Keratinocyte (primary cell): ENCODE results near the gene MGME1. TPM values are rescaled to one million over a fixed set of nuclear protein-coding genes. Genes with fewer than 3 reads are reported as not detected.

Source experiments
- DNase-seq: peaks from one replicate; pipeline ENCODE4 v3.0.0-alpha.2; 2011; ENCODE audit warnings: low read depth, missing footprints, low spot score
- FAIRE-seq: peaks from 2 replicates; lab custom pipeline; 2011; peaks lifted over from hg19 to GRCh38; lab: Jason Lieb, UNC
- H2AFZ ChIP-seq: 2 replicates; pipeline ENCODE4 v1.6.0; 2012; ENCODE audit warnings: low read length, control low read depth, inconsistent platforms; ENCODE audit not compliant: control insufficient read depth
- H3K27ac ChIP-seq: 2 replicates; pipeline ENCODE4 v1.5.1; 2011; ENCODE audit warnings: low read length; ENCODE audit not compliant: control insufficient read depth, insufficient read depth
- H3K27me3 ChIP-seq: 3 replicates; pipeline ENCODE4 v1.6.0; 2011; ENCODE audit warnings: low read length; ENCODE audit not compliant: control insufficient read depth, insufficient read depth; ENCODE audit errors: extremely low read depth
- H3K36me3 ChIP-seq, 2 experiments: 2 replicates in 1 of 2; 3 replicates in 1 of 2; pipeline ENCODE4 v1.5.1; 2011; ENCODE audit warnings: low read length in 2 of 2, mild to moderate bottlenecking in 1 of 2; ENCODE audit not compliant: control insufficient read depth in 2 of 2, insufficient read depth in 2 of 2; ENCODE audit errors: extremely low read depth in 1 of 2
- H3K4me1 ChIP-seq: 3 replicates; pipeline ENCODE4 v1.5.1; 2011; ENCODE audit warnings: low read length; ENCODE audit not compliant: control insufficient read depth, insufficient read depth; ENCODE audit errors: extremely low read depth
- H3K4me2 ChIP-seq: 3 replicates; pipeline ENCODE4 v1.6.0; 2011; ENCODE audit warnings: low read depth, low read length; ENCODE audit not compliant: control insufficient read depth, insufficient read depth; ENCODE audit errors: extremely low read depth
- H3K4me3 ChIP-seq, 3 experiments: fragments of 200-600 bp in 1 of 3; sonication (generic) in 1 of 3; 2 replicates in 2 of 3; 3 replicates in 1 of 3; pipeline ENCODE4 v1.5.1; 2011 to 2016; ENCODE audit warnings: low read length in 3 of 3, mild to moderate bottlenecking in 3 of 3, control low read depth in 2 of 3, inconsistent platforms in 1 of 3, low read depth in 1 of 3, mixed read lengths in 1 of 3, mixed run types in 1 of 3, moderate library complexity in 1 of 3; ENCODE audit not compliant: control insufficient read depth in 2 of 3, insufficient read depth in 2 of 3; ENCODE audit errors: extremely low read depth in 1 of 3
- H3K79me2 ChIP-seq: 2 replicates; pipeline ENCODE4 v1.6.0; 2012; ENCODE audit warnings: low read length; ENCODE audit not compliant: control insufficient read depth, insufficient read depth
- H3K9ac ChIP-seq: 3 replicates; pipeline ENCODE4 v1.6.0; 2011; ENCODE audit warnings: low read length; ENCODE audit not compliant: control insufficient read depth, insufficient read depth; ENCODE audit errors: extremely low read depth
- H3K9me1 ChIP-seq: 3 replicates; pipeline ENCODE4 v1.6.0; 2011; ENCODE audit warnings: low read length; ENCODE audit not compliant: control insufficient read depth, insufficient read depth; ENCODE audit errors: extremely low read depth
- H3K9me3 ChIP-seq: 2 replicates; pipeline ENCODE4 v1.5.1; 2012; ENCODE audit warnings: low read depth, low read length; ENCODE audit not compliant: control insufficient read depth
- H4K20me1 ChIP-seq: 3 replicates; pipeline ENCODE4 v1.6.0; 2011; ENCODE audit warnings: low read length; ENCODE audit not compliant: control insufficient read depth, insufficient read depth; ENCODE audit errors: extremely low read depth
- EZH2 ChIP-seq: IDR thresholded peaks from one replicate; pipeline ENCODE4 v1.6.1; 2012; ENCODE audit warnings: inconsistent platforms, mild to moderate bottlenecking, low read length, moderate library complexity
- dilution Hi-C: fragments of 300-500 bp; cut with MboI; formaldehyde crosslinking; loops from one replicate; pipeline ENCODE4 v1.7.0; 2020; ENCODE audit warnings: low sequenced_read_pairs; ENCODE audit not compliant: extremely low pct_ligation_motif_present
- polyA plus RNA-seq, 5 experiments: library from polyadenylated mRNA; depleted of rRNA in 3 of 5; stranded (reverse) in 3 of 5; stranded (forward) in 1 of 5; unstranded in 1 of 5; fragments of >200 nt; gene quantifications; 1 replicate in 1 of 5; 2 replicates in 3 of 5; 3 replicates in 1 of 5; pipeline versions ENCODE4 v1.2.1 to v1.2.3, GENCODE V29; 2011 to 2012; ENCODE audit warnings: missing spikeins in 2 of 5, low read depth in 1 of 5, low replicate concordance in 1 of 5
- TF ChIP-seq, protein P1 (sequence below), 3 experiments: IDR thresholded peaks in 1 of 3; conservative IDR thresholded peaks in 1 of 3; optimal IDR thresholded peaks in 1 of 3; 2 replicates in 2 of 3; 3 replicates in 1 of 3; pipeline versions ENCODE3 to v1.5.1; 2011; ENCODE audit warnings: low read length in 3 of 3, mild to moderate bottlenecking in 3 of 3, moderate library complexity in 2 of 3, control low read depth in 1 of 3, inconsistent platforms in 1 of 3; ENCODE audit not compliant: insufficient read depth in 2 of 3; ENCODE audit errors: extremely low read depth in 1 of 3

MGME1 gene
- polyA plus RNA-seq, 1 donor (not counting 4 experiments of a cell fraction or from before 2014, with no cell fraction given) = 31.6 TPM

DNA sequence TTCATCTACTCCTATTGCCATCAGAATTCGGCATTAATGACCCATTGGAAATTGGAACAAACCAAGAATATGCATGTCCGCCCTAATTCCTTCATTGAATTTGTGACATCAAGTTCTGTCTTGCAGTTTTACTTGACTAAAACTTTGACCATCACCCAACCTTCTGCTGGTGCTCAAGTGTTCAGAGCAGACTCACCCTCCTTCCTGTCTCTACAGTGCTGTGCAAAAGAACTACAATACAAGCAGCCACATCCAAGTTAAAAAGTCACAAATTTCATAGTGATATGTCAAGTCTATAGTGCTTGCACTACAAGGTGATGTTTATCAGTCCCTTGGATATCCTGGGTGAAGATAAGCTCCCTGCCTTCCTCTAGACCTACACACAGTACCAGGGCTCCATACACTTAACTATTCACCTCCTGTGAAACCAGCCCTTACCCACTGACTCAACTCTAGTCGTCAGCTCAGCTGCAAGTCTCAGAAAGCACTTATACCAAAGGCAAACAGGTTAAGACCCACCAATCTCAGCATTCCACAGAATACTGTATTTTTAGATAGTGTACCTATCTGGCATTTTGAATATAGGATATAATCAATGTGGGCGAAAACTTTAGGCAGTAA lies 23.9 kb upstream of the MGME1 start:
- no peak for FAIRE-seq
- DNase-seq = no peak
- dilution Hi-C loops = no loop called here
- no peak overlapping the region for H3K4me2 ChIP-seq
- TF ChIP-seq, protein P1, sequence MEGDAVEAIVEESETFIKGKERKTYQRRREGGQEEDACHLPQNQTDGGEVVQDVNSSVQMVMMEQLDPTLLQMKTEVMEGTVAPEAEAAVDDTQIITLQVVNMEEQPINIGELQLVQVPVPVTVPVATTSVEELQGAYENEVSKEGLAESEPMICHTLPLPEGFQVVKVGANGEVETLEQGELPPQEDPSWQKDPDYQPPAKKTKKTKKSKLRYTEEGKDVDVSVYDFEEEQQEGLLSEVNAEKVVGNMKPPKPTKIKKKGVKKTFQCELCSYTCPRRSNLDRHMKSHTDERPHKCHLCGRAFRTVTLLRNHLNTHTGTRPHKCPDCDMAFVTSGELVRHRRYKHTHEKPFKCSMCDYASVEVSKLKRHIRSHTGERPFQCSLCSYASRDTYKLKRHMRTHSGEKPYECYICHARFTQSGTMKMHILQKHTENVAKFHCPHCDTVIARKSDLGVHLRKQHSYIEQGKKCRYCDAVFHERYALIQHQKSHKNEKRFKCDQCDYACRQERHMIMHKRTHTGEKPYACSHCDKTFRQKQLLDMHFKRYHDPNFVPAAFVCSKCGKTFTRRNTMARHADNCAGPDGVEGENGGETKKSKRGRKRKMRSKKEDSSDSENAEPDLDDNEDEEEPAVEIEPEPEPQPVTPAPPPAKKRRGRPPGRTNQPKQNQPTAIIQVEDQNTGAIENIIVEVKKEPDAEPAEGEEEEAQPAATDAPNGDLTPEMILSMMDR (optimal IDR thresholded peaks at IDR 0.05 in 1 of 3, IDR thresholded peaks at IDR 0.05 in 1 of 3, conservative IDR thresholded peaks at IDR 0.05 in 1 of 3; ENCODE audit: extremely low read depth in 1 of 3, insufficient read depth in 2 of 3, low read length in 3 of 3) = no peak
- no peak for TF ChIP-seq EZH2
- H3K27ac ChIP-seq = no peak overlapping the region
- no peak overlapping the region for H3K9ac ChIP-seq
- H3K4me3 ChIP-seq = no peak overlapping the region
- peaks cover 8% of the 10 kb centered on the region for H4K20me1 ChIP-seq
- no peaks in the 10 kb centered on the region for H3K9me1 ChIP-seq
- H3K9me3 ChIP-seq = no peaks in the 10 kb centered on the region
- peaks cover 44 to 68% of the 10 kb centered on the region in 2 experiments for H3K36me3 ChIP-seq
- H2AFZ ChIP-seq = no peak overlapping the region
- no peaks in the 10 kb centered on the region for H3K4me1 ChIP-seq
- H3K27me3 ChIP-seq = no peaks in the 10 kb centered on the region
- peaks cover 12% of the 10 kb centered on the region for H3K79me2 ChIP-seq

- Histone ChIP-seq H3K9me1 (no peaks in the 10 kb centered on the region), H3K4me2 (no peak overlapping the region), H3K79me2 (peaks cover 18% of the 10 kb centered on the region), H3K9ac (no peak overlapping the region), H2AFZ (no peak overlapping the region), H3K4me3 (no peak overlapping the region), H3K27ac (no peak overlapping the region), H4K20me1 (peaks cover 7% of the 10 kb centered on the region), H3K36me3 (peaks cover 53 to 70% of the 10 kb centered on the region in 2 experiments), H3K4me1 (no peaks in the 10 kb centered on the region), H3K27me3 (no peaks in the 10 kb centered on the region), H3K9me3 (no peaks in the 10 kb centered on the region)
- TF ChIP-seq, protein P1 (optimal IDR thresholded peaks at IDR 0.05 in 1 of 3, IDR thresholded peaks at IDR 0.05 in 1 of 3, conservative IDR thresholded peaks at IDR 0.05 in 1 of 3; ENCODE audit: extremely low read depth in 1 of 3, insufficient read depth in 2 of 3, low read length in 3 of 3) = no peak
- no peak for TF ChIP-seq EZH2
- FAIRE-seq (no peak), DNase-seq (no peak)
- dilution Hi-C loops = no loop called here
These were observed 22.8 kb upstream of the MGME1 start for GRCh38 chr20:17946040-17946439.
